ENCODE data around the gene SMPDL3A.
"Not testable (repeated sequence)": the region's sequence is repeated elsewhere in the genome, so short reads cannot be mapped to it uniquely, and the experiment has no call there.

SMPDL3A gene

DNA sequence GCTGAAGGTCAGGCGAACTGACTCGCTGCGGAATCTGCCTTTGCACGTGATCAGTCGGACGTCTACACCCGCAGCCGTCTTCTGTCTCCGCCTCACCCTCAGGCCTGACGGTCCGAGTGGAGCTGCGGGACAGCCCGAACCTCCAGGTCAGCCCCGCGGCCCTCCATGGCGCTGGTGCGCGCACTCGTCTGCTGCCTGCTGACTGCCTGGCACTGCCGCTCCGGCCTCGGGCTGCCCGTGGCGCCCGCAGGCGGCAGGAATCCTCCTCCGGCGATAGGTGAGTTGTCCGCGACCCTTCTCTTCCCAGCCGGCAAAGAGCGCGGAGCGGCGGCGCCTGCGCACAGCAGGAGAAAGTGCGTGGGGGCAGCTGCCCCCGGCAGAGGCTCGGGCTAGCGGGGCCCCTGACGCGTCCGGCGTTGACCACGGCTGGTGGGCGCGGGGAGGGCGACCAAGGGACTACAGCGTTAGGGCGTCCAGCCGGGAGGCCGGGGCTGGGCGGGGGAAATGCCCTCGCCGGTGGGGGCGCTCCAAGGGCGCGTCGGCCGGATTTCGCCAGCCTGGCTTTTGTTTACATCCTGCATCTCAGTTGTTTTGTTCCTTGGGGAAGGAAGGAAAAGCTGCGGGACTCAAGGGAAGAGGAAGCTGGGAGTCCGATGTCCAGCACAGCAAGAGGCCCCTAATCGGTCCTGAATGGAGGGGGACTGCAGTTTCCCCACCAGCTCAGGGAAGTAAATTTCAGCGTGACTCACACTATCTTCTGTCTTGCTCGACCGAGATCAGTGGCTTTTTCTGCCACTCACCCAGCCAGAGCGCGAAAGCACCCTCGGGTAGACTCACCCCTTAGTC is at the start of gene SMPDL3A:
Gene SMPDL3A (plus strand): TSS at position 77 of the 846 bp plus-strand sequence. CDS start 89 bp downstream, at position 166.
- no peak for FAIRE-seq

GRCh38 chr6:122740091-122740490 is 49.0 kb upstream of the SMPDL3A start:
- no peak for FAIRE-seq

DNA sequence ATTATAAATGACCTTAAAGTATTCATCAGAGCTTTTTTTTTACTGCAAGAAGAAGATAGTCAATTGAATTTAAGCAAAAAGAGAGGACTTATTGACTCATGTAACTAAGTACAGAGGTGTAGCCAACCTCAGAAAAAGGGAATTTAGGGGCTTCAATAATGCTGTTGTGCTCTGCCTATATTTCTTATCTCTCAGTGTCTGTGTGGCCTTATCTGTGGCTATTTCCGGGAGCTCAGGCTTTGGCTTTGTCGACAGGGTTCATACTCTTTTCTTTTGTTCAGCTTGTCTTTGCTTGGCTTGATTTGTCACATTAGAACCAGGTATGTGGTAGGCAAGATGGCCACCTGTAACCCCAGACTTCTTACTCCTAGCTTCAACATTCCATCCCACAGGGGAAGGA is 48.1 kb upstream of the SMPDL3A start:
- FAIRE-seq, result no peak

- not testable (repeated sequence) for FAIRE-seq
Measured at GRCh38 chr6:122744247-122744646, 44.8 kb upstream of the SMPDL3A start.

GRCh38 chr6:122744856-122745255 is 44.2 kb upstream of the SMPDL3A start:
- not testable (repeated sequence) for FAIRE-seq

DNA sequence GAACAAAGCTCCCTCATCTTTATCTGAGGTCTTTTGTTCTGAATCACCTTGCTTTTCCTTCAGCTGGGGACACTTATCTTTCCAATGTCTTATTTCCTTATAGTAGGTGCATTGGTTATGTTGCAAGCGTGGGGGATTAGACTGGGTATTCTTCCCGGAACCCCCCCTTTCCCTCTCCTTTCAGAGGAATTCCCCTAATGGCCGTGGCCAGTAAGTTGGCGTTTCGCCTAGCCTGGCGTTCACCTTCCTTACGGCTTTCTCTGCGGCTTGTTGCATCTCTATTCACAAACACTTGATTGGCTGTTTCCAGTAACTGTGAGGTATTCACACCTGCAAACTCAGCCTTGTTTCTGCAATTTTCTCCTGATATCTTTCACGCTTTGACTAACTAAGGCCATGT is 42.4 kb upstream of the SMPDL3A start:
- no peak for FAIRE-seq

GRCh38 chr6:122747573-122747972 is 41.5 kb upstream of the SMPDL3A start:
- no peak for FAIRE-seq

GRCh38 chr6:122748945-122749344 is 40.1 kb upstream of the SMPDL3A start:
- not testable (repeated sequence) for FAIRE-seq

DNA sequence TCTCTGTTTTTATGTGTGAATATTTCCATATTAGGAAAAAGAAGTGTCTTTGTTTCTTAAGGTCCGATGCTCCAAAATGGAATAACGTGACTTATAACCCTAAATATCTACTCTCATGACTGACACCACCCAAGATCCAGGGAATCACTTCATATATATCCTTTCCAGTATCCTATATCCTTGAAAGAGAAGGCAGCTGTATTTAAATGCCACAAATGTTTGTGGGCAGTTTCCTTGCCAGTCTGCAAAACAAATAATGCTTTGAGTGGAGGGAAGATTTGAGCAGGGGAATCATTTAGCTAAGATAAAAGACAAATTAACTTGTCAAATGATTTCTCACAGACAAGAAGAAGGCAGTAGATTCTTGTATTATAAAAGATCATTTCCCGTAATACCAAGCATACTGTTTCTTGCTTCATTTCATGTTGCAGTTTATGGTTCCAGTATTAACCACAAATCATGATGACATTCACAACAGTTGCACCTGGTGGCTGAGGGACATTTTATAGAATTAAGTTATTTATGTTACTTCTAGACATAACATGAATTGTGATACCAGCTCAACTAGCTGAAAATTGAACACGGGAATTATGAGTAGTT is 39.5 kb upstream of the SMPDL3A start:
- no peak for FAIRE-seq

- no peak for FAIRE-seq
Measured at GRCh38 chr6:122751326-122751725, 37.7 kb upstream of the SMPDL3A start.

- no peak for FAIRE-seq
Measured at GRCh38 chr6:122752459-122752858, 36.6 kb upstream of the SMPDL3A start.

DNA sequence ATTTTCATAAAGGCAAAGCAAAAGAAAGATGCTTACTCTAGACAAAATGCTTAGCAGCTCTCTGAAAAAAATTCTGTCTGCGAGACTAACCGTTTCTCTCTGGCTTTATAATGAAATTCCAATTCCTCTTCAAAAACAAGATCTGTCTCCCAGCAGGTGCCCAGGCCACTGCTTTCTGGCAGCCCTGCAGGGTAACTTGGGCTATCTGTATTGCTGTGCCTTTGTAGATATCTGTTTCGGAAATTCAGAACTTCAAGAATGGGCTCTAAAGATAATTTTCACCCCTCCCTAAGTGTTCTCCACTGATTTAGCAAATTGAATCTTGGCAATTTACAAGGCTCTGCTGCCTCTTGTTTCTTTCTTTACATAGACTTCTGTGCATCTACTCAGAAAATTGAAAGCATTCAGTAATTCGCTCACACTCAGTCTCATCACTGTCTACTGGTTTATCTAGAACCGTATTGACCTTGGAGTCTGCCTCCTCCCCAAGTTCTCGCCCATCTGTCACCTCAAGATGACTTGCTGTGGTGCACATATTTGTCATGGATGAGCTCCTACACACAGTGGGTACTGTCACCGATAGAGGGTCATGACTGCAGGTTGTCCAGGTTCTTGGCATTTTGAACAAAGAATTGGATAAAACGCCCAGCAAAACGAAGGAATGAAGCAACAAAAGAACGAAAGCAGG is 35.9 kb upstream of the SMPDL3A start:
- FAIRE-seq, result no peak

DNA sequence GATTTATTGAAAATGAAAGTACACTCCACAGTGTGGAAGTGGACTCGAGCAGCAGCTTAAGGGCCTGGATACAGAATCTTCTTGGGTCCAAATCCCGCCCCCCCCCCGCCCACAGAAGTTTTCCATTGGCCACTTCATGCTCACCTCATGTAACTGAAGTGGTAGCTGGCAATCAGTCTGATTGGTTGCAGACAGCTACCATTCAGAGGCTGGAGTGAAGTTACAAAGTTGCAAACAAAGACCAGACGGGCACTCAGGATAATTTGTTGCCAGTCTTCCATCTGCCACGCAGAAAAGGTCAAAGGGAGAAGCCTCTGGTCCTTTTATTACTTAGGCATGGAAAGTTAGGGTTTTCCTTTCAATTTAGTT is 35.4 kb upstream of the SMPDL3A start:
- FAIRE-seq, result no peak

- no peak for FAIRE-seq
Measured at GRCh38 chr6:122754191-122754731, 34.8 kb upstream of the SMPDL3A start.

- no peak for FAIRE-seq
Measured at GRCh38 chr6:122755901-122756300, 33.2 kb upstream of the SMPDL3A start.

DNA sequence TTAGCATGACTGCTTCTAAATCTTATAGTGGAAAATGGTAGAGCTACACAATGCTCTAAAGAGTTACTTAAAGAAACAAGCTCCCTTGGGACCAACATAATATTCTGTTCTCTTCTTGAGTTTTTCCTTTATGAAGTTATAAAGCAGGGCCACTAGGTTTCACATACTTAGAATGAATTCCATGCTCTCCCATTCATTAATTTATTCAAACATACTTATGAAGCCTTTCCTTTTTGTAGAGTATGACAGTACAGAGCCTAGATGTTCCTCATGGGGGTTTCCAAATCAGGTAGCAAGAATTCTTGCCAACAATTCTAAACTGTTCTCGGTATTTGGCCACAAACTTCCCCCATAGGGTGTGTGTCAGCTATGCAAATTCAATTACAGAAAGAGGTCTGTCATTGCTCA is 30.1 kb upstream of the SMPDL3A start:
- no peak for FAIRE-seq

- no peak for FAIRE-seq
Measured at GRCh38 chr6:122760330-122760729, 28.7 kb upstream of the SMPDL3A start.

GRCh38 chr6:122766256-122766655 is 22.8 kb upstream of the SMPDL3A start:
- FAIRE-seq, result no peak

GRCh38 chr6:122770835-122771601 is 18.0 kb upstream of the SMPDL3A start:
- no peak for FAIRE-seq

- FAIRE-seq, result no peak
Measured at GRCh38 chr6:122772724-122773415, 16.2 kb upstream of the SMPDL3A start.

GRCh38 chr6:122775975-122776374 is 13.1 kb upstream of the SMPDL3A start:
- FAIRE-seq, result no peak

DNA sequence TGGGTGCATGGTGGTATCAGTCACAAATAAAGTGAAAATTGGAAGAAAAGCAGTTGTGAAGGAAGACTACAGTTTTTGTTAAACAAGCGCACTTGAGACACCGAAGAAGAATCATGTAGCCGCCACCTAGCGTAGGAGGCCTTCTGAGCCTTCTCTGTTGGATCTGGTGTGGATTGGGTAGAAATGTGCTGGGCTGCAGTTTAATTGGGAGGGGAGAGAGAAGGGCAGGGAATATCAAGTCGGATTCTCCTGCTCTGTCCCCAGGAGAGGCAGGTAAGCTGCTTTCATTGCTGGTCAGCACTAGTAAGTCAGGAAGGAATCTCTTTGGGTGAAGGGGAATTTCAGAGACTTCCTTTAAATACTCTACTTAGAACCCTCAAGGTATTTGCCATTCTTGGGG is 10.8 kb upstream of the SMPDL3A start:
- FAIRE-seq, result no peak
